ENCODE data around the gene TNS1. TPM values are rescaled to one million over a fixed set of nuclear protein-coding genes. Genes with fewer than 3 reads are reported as not detected.

Gene TNS1
- total RNA-seq, 1 donor from 2014 or later = 1.6 TPM

DNA sequence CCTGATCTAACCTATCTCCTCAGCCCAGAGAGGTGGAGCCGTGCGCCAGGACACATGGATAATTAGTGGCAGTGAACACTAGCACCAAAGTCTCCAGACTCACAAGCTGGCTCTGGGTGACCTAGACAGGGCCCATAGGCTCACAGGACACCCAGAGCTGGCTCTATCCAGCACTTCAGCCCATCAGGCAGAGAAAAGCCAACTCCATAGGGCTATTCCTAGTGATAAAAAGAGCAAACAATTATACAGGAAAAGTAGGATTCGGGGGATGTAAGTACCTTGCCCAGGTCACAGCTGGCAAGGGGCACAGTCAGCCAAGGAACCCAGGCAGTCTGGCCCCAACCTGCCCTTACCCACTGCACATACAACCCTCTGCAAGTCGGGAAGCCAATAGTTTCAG lies 178.6 kb downstream of the TNS1 start:
- Histone ChIP-seq H3K4me3 (ENCODE audit: low read depth, low read length) (no peak overlapping the region), H3K36me3 (ENCODE audit: control insufficient read depth, insufficient read depth, low read length) (no peaks in the 10 kb centered on the region), H3K27me3 (ENCODE audit: control insufficient read depth, insufficient read depth, low read length) (no peaks in the 10 kb centered on the region)
- FAIRE-seq (no peak), DNase-seq (ENCODE audit: low read depth) (no peak)
- TF ChIP-seq, protein P1, sequence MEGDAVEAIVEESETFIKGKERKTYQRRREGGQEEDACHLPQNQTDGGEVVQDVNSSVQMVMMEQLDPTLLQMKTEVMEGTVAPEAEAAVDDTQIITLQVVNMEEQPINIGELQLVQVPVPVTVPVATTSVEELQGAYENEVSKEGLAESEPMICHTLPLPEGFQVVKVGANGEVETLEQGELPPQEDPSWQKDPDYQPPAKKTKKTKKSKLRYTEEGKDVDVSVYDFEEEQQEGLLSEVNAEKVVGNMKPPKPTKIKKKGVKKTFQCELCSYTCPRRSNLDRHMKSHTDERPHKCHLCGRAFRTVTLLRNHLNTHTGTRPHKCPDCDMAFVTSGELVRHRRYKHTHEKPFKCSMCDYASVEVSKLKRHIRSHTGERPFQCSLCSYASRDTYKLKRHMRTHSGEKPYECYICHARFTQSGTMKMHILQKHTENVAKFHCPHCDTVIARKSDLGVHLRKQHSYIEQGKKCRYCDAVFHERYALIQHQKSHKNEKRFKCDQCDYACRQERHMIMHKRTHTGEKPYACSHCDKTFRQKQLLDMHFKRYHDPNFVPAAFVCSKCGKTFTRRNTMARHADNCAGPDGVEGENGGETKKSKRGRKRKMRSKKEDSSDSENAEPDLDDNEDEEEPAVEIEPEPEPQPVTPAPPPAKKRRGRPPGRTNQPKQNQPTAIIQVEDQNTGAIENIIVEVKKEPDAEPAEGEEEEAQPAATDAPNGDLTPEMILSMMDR (IDR thresholded peaks at IDR 0.05; ENCODE audit: insufficient read depth, low read length, severe bottlenecking) = no peak

DNA sequence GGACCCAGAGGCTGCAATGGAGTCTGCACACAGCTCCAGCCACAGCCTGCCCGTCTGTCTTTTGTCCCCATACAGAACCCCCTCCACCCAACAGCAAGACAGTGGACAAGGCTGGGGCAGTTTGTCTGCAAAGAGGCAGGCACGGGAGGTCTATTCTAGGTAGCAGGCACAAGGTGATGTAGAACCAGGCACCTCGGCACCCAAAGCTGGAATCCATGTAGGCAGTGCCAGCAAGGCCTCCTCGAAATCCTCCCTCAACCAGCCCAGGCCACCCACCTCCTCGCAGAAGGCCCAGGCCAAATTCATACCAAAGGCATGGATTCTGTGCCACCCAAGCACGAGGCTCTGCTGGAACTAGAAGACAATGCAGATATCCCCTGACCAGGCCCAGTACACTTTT lies 179.2 kb downstream of the TNS1 start:
- FAIRE-seq = no peak

DNA sequence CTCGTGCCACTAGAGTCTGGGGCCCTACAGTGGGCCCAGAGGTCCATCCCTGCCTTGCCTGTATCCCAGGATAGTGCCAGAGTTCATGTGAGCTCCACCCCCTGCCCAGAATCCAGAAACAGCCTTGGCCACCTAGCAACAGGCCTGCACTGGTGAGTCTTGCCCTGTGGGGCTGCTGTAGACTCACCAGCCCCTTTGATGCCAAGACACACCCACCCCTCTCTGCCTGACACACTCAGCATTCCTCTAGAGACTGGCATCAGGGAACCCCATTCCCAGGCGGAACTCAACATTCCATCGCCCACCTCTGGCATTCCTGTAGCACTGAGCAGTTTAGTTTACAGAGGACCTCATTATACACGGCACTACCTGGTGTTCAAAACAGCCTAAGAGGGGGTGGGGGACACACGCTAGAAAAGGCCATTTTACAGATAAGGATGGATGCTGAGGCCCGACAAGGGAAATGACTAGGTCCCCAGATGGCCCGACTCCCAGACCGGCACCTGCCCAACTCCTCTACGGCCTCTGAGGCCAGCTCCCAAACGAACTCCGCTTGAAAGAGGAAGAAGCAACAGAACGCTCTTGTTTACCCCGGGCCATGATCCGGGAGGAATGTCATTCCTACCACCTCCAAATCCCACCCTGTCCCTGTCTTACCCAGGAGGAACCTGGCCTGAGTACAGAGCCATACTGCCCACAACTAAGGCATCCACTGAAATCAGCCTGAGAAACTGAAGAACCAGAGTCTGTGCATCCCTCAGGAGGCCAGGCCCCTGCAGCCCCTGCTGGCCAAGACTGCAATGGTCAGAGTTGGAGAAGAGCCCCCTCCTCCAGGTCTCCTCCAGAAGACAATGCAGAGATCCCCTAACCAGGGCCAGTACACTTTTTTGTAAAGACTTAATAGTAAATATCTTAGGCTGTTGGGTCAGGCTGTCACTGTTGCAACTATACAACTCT lies 180.2 kb downstream of the TNS1 start:
- peaks cover 8% of the 10 kb centered on the region for H3K36me3 ChIP-seq (ENCODE audit: control insufficient read depth, insufficient read depth, low read length)

More for the DNA sequence above, 179.2 kb downstream of the TNS1 start:
- TF ChIP-seq, protein P1 (IDR thresholded peaks at IDR 0.05; ENCODE audit: insufficient read depth, low read length, severe bottlenecking) = no peak
- no peaks in the 10 kb centered on the region for H3K36me3 ChIP-seq (ENCODE audit: control insufficient read depth, insufficient read depth, low read length)
- no peaks in the 10 kb centered on the region for H3K27me3 ChIP-seq (ENCODE audit: control insufficient read depth, insufficient read depth, low read length)
- H3K4me3 ChIP-seq (ENCODE audit: low read depth, low read length) = no peak overlapping the region
- no peak for DNase-seq (ENCODE audit: low read depth)

DNA sequence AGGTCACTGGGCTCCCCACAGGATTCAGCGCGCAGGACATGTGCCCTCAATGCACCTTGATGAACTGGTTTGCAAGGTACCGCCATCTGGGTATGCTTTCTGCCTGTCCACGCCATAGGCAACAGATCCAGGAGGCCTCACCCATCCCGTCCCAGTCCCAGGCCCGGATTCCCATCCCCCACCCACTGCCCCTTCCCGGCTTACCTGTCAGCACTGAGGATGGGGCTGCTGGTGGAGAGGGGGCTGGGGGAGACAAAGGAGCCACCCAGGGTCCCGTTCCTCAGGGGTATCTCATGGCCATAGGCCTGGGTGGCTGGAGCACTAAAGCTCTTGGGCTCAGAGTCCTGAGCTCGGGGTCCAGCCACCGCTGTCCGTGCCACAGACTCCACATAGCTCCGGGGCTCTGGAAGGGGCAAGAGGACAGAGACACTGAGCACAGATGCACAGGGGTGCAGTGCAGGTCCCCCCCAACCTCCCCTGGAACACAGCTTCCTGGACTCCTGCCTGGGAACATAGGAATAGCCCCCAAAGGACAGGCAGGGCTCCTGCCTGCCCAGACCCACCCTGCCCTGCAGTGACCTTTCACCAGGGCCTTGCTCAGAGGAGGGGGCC lies 181.2 kb downstream of the TNS1 start:
- no peak overlapping the region for H3K4me3 ChIP-seq (ENCODE audit: low read depth, low read length)
- FAIRE-seq (no peak), DNase-seq (ENCODE audit: low read depth) (no peak)
- H3K36me3 ChIP-seq (ENCODE audit: control insufficient read depth, insufficient read depth, low read length) = peaks cover 12% of the 10 kb centered on the region
- H3K27me3 ChIP-seq (ENCODE audit: control insufficient read depth, insufficient read depth, low read length) = no peaks in the 10 kb centered on the region
- TF ChIP-seq, protein P1 (IDR thresholded peaks at IDR 0.05; ENCODE audit: insufficient read depth, low read length, severe bottlenecking) = no peak

More for the DNA sequence above, 180.2 kb downstream of the TNS1 start:
- no peaks in the 10 kb centered on the region for H3K27me3 ChIP-seq (ENCODE audit: control insufficient read depth, insufficient read depth, low read length)
- FAIRE-seq (no peak), DNase-seq (ENCODE audit: low read depth) (peak; percentile 83)
- TF ChIP-seq, protein P1 (IDR thresholded peaks at IDR 0.05; ENCODE audit: insufficient read depth, low read length, severe bottlenecking) = no peak
- H3K4me3 ChIP-seq (ENCODE audit: low read depth, low read length) = no peak overlapping the region

DNA sequence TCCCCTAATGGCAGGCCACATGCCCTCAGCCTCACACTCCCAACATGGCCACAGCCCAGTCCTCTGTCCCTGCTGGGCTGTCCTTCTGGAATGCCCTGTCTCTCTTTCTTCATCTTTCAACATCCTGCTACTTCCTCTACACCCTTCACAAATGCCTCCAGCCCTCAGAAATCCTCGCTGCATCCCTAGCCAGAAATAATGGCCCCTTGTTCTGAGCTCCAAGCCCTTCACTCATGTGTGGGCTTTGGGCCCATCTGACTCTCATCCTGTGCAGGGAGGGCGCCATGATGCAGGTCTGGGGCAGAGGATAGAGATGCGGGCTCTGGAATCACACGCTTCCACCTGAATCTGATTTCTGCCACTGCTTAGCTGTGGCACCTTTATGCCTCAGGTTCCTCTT lies 181.9 kb downstream of the TNS1 start:
- TF ChIP-seq, protein P1 (IDR thresholded peaks at IDR 0.05; ENCODE audit: insufficient read depth, low read length, severe bottlenecking) = no peak
- Histone ChIP-seq H3K4me3 (ENCODE audit: low read depth, low read length) (no peak overlapping the region), H3K36me3 (ENCODE audit: control insufficient read depth, insufficient read depth, low read length) (peaks cover 17% of the 10 kb centered on the region), H3K27me3 (ENCODE audit: control insufficient read depth, insufficient read depth, low read length) (no peaks in the 10 kb centered on the region)
- peak; percentile 82 for FAIRE-seq
- DNase-seq (ENCODE audit: low read depth) = no peak
